Activated naive CD4-positive, alpha-beta T cell treated with anti-CD3 and anti-CD28 coated beads for 36 hours (primary cell): Measurements from ENCODE around the gene MYH6. TPM values are rescaled to one million over a fixed set of nuclear protein-coding genes. Genes with fewer than 3 reads are reported as not detected.
"Not testable (repeated sequence)": the region's sequence is repeated elsewhere in the genome, so short reads cannot be mapped to it uniquely, and the experiment has no call there.

Experiments used
- CTCF ChIA-PET: fragments of 350-600 bp; sonication (Branson Sonifier 250); formaldehyde crosslinking; loops from one replicate; lab custom pipeline; 2021; ENCODE audit warnings: antibody characterized with exemption; lab: Charles Lee
- DNase-seq: peaks from one replicate; pipeline ENCODE4 v3.0.0-alpha.2; 2020
- H3K27ac Mint-ChIP-seq: one replicate; pipeline ENCODE4 v1.8.0; 2021; ENCODE audit warnings: mild to moderate bottlenecking, mixed read lengths
- H3K27me3 Mint-ChIP-seq: one replicate; pipeline ENCODE4 v1.8.0; 2021; ENCODE audit warnings: low read depth, mixed read lengths
- H3K36me3 Mint-ChIP-seq: one replicate; pipeline ENCODE4 v1.8.0; 2021; ENCODE audit warnings: low read depth, mixed read lengths
- H3K4me1 Mint-ChIP-seq: one replicate; pipeline ENCODE4 v1.8.0; 2021; ENCODE audit warnings: low read depth, mixed read lengths
- H3K4me3 Mint-ChIP-seq: one replicate; pipeline ENCODE4 v1.8.0; 2021; ENCODE audit warnings: mild to moderate bottlenecking, moderate library complexity, mixed read lengths
- H3K9me3 Mint-ChIP-seq: one replicate; pipeline ENCODE4 v1.8.0; 2021; ENCODE audit warnings: mixed read lengths
- intact Hi-C: fragments of 100-400 bp; cut with micrococcal nuclease; formaldehyde crosslinking; loops from one replicate; pipeline ENCODE4 v1.15.1; 2023
- total RNA-seq, 2 experiments: library from RNA; stranded (reverse); gene quantifications; one replicate each; pipeline ENCODE4 v1.2.3, GENCODE V29; 2021

The MYH6 gene
- total RNA-seq, 2 experiments from 2014 or later = not detected

GRCh38 chr14:23417269-23417668, 9.2 kb upstream of the MYH6 start:
- DNase-seq, CTCF ChIA-PET, H3K4me1 Mint-ChIP-seq, H3K27ac Mint-ChIP-seq, H3K9me3 Mint-ChIP-seq, H3K27me3 Mint-ChIP-seq, H3K36me3 Mint-ChIP-seq, intact Hi-C loops, H3K4me3 Mint-ChIP-seq: not testable (repeated sequence)

GRCh38 chr14:23416801-23417200, 8.7 kb upstream of the MYH6 start:
- CTCF ChIA-PET = no interaction called here
- Mint-ChIP-seq H3K27ac (no peak overlapping the region), H3K27me3 (no peaks in the 10 kb centered on the region), H3K9me3 (no peaks in the 10 kb centered on the region), H3K4me3 (no peak overlapping the region), H3K4me1 (no peaks in the 10 kb centered on the region), H3K36me3 (no peaks in the 10 kb centered on the region)
- intact Hi-C loops = no loop called here
- DNase-seq = no peak

- DNase-seq = no peak
- Mint-ChIP-seq H3K36me3 (no peaks in the 10 kb centered on the region), H3K27ac (no peak overlapping the region), H3K27me3 (no peaks in the 10 kb centered on the region), H3K4me3 (no peak overlapping the region), H3K9me3 (no peaks in the 10 kb centered on the region), H3K4me1 (no peaks in the 10 kb centered on the region)
- intact Hi-C loops = no loop called here
- CTCF ChIA-PET = no interaction called here
Observed at GRCh38 chr14:23415821-23416778, 8.0 kb upstream of the MYH6 start.

- Mint-ChIP-seq H3K36me3 (no peaks in the 10 kb centered on the region), H3K4me3 (no peak overlapping the region), H3K27me3 (no peaks in the 10 kb centered on the region), H3K4me1 (no peaks in the 10 kb centered on the region), H3K9me3 (no peaks in the 10 kb centered on the region), H3K27ac (no peak overlapping the region)
- intact Hi-C loops = no loop called here
- DNase-seq = no peak
- CTCF ChIA-PET = no interaction called here
Observed at GRCh38 chr14:23414906-23415820, 7.1 kb upstream of the MYH6 start.

GRCh38 chr14:23414254-23414653, 6.2 kb upstream of the MYH6 start:
- Mint-ChIP-seq H3K27ac (no peak overlapping the region), H3K4me3 (no peak overlapping the region), H3K36me3 (no peaks in the 10 kb centered on the region), H3K27me3 (no peaks in the 10 kb centered on the region), H3K4me1 (no peaks in the 10 kb centered on the region), H3K9me3 (no peaks in the 10 kb centered on the region)
- DNase-seq = no peak
- intact Hi-C loops = no loop called here
- CTCF ChIA-PET = no interaction called here

- CTCF ChIA-PET = interaction anchor here (0.9 kb wide), 1 partner anchor 10 kb away, joined by 3 read pairs; no protein-coding TSS in a partner anchor
- no peaks in the 10 kb centered on the region for H3K27me3 Mint-ChIP-seq
- H3K27ac Mint-ChIP-seq = no peak overlapping the region
Observed at GRCh38 chr14:23413681-23414080, 5.6 kb upstream of the MYH6 start.

GRCh38 chr14:23411563-23412525, 3.8 kb upstream of the MYH6 start:
- Mint-ChIP-seq H3K27me3 (no peaks in the 10 kb centered on the region), H3K9me3 (no peaks in the 10 kb centered on the region), H3K4me3 (no peak overlapping the region), H3K4me1 (no peaks in the 10 kb centered on the region), H3K36me3 (no peaks in the 10 kb centered on the region), H3K27ac (no peak overlapping the region)
- CTCF ChIA-PET = interaction anchor here (0.8 kb wide), 1 partner anchor 31 kb away, joined by 3 read pairs; no protein-coding TSS in a partner anchor
- intact Hi-C loops = no loop called here
- no peak for DNase-seq

More at GRCh38 chr14:23413681-23414080, 5.6 kb upstream of the MYH6 start:
- no peak for DNase-seq
- intact Hi-C loops = no loop called here
- no peak overlapping the region for H3K4me3 Mint-ChIP-seq
- H3K9me3 Mint-ChIP-seq = no peaks in the 10 kb centered on the region
- H3K36me3 Mint-ChIP-seq = no peaks in the 10 kb centered on the region
- H3K4me1 Mint-ChIP-seq = no peaks in the 10 kb centered on the region

GRCh38 chr14:23409966-23410635, 2.0 kb upstream of the MYH6 start:
- H3K4me1 Mint-ChIP-seq = no peaks in the 10 kb centered on the region
- intact Hi-C loops = no loop called here
- no peaks in the 10 kb centered on the region for H3K9me3 Mint-ChIP-seq
- H3K36me3 Mint-ChIP-seq = no peaks in the 10 kb centered on the region
- H3K27me3 Mint-ChIP-seq = no peaks in the 10 kb centered on the region
- H3K27ac Mint-ChIP-seq = no peak overlapping the region
- no peak overlapping the region for H3K4me3 Mint-ChIP-seq
- no peak for DNase-seq
- CTCF ChIA-PET = no interaction called here

GRCh38 chr14:23409475-23409874, 1.4 kb upstream of the MYH6 start:
- intact Hi-C loops = no loop called here
- no peak for DNase-seq
- Mint-ChIP-seq H3K27me3 (no peaks in the 10 kb centered on the region), H3K4me3 (no peak overlapping the region), H3K9me3 (no peaks in the 10 kb centered on the region), H3K4me1 (no peaks in the 10 kb centered on the region), H3K27ac (no peak overlapping the region), H3K36me3 (no peaks in the 10 kb centered on the region)
- CTCF ChIA-PET = no interaction called here

- Mint-ChIP-seq H3K27ac (no peak overlapping the region), H3K9me3 (no peaks in the 10 kb centered on the region)
Observed at GRCh38 chr14:23408307-23408630, 196 bp upstream of the MYH6 start.

GRCh38 chr14:23406725-23407355, 1.2 kb downstream of the MYH6 start:
- no peak overlapping the region for H3K4me3 Mint-ChIP-seq
- H3K4me1 Mint-ChIP-seq = no peaks in the 10 kb centered on the region
- H3K36me3 Mint-ChIP-seq = no peaks in the 10 kb centered on the region
- no peaks in the 10 kb centered on the region for H3K9me3 Mint-ChIP-seq
- H3K27ac Mint-ChIP-seq = no peak overlapping the region
- H3K27me3 Mint-ChIP-seq = no peaks in the 10 kb centered on the region
- no peak for DNase-seq
- intact Hi-C loops = no loop called here
- CTCF ChIA-PET = no interaction called here

More at GRCh38 chr14:23408307-23408630, 196 bp upstream of the MYH6 start:
- CTCF ChIA-PET = no interaction called here
- no peak for DNase-seq
- no peaks in the 10 kb centered on the region for H3K36me3 Mint-ChIP-seq
- no peak overlapping the region for H3K4me3 Mint-ChIP-seq
- intact Hi-C loops = no loop called here
- no peaks in the 10 kb centered on the region for H3K4me1 Mint-ChIP-seq
- H3K27me3 Mint-ChIP-seq = no peaks in the 10 kb centered on the region
